Heart left ventricle (tissue), 16 donors: ENCODE data around the gene SLC22A9. TPM values are rescaled to one million over a fixed set of nuclear protein-coding genes. Genes with fewer than 3 reads are reported as not detected.
"Not testable (repeated sequence)": the region's sequence is repeated elsewhere in the genome, so short reads cannot be mapped to it uniquely, and the experiment has no call there.

ENCODE experiments used
- ATAC-seq, 4 donors: fragments of 200-7000 bp; cut with Tn5 transposase; one replicate each; pipeline ENCODE4 v1.9.1; 2020 to 2022; ENCODE audit warnings: moderate library complexity in 4 of 4, mild to moderate bottlenecking in 3 of 4, moderate number of reproducible peaks in 1 of 4
- DNase-seq, 5 donors: peaks; one replicate each; pipeline ENCODE4 v3.0.0-alpha.2; 2020
- H3K27ac ChIP-seq, 12 donors: fragments of 200-600 bp; sonication (generic) in 4 of 12; one replicate each; pipeline versions ENCODE4 v1.5.0 to v1.8.0; 2016 to 2022; ENCODE audit warnings: mild to moderate bottlenecking in 2 of 12
- H3K27me3 ChIP-seq, 9 donors: fragments of 200-600 bp; sonication (generic) in 2 of 9; one replicate each; pipeline versions ENCODE4 v1.5.1 to v1.8.0; 2016 to 2022; ENCODE audit warnings: mild to moderate bottlenecking in 3 of 9
- H3K36me3 ChIP-seq, 9 donors: fragments of 200-600 bp; sonication (generic) in 2 of 9; one replicate each; pipeline versions ENCODE4 v1.5.0 to v1.8.0; 2018 to 2022; ENCODE audit warnings: mild to moderate bottlenecking in 2 of 9
- H3K4me1 ChIP-seq, 12 donors: fragments of 200-600 bp; sonication (generic) in 4 of 12; one replicate each; pipeline versions ENCODE4 v1.5.0 to v1.8.0; 2016 to 2022; ENCODE audit warnings: mild to moderate bottlenecking in 3 of 12
- H3K4me3 ChIP-seq, 12 donors: fragments of 200-600 bp; sonication (generic) in 4 of 12; one replicate each; pipeline versions ENCODE4 v1.5.0 to v1.8.0; 2017 to 2022; ENCODE audit warnings: mild to moderate bottlenecking in 9 of 12, moderate library complexity in 4 of 12
- H3K9me3 ChIP-seq, 12 donors: fragments of 200-600 bp; sonication (generic) in 4 of 12; one replicate each; pipeline versions ENCODE4 v1.5.0 to v1.8.0; 2016 to 2022; ENCODE audit warnings: mild to moderate bottlenecking in 1 of 12
- POLR2A ChIP-seq, 2 donors: fragments of 450-650 bp; IDR thresholded peaks; one replicate each; pipeline ENCODE4 v1.6.1; 2017; ENCODE audit warnings: antibody characterized with exemption in 2 of 2, mild to moderate bottlenecking in 2 of 2, moderate library complexity in 2 of 2
- WGBS, 4 donors: extraction: QIAGEN DNeasy Blood & Tissue Kit in 2 of 4; methylation state at CpG; one replicate each; pipeline versions ENCODE4 v1.1.5 to v1.1.7; 2013 to 2018; 5-methylcytosine and 5-hydroxymethylcytosine counted together
- intact Hi-C, 10 donors: fragments of 100-400 bp; cut with DNase I; formaldehyde crosslinking; loops; one replicate each; pipeline versions ENCODE4 v1.11.1 to v1.14.2; 2022
- long read RNA-seq, 3 donors: library from polyadenylated mRNA; unstranded; transcript quantifications; one replicate each; pipeline ENCODE4 v2.0.0, GENCODE V29; 2020 to 2021
- polyA plus RNA-seq, 2 donors: library from polyadenylated mRNA; stranded (reverse); fragments of 200-250 nt; gene quantifications; one replicate each; pipeline ENCODE4 v1.2.3, GENCODE V29; 2013
- total RNA-seq, 9 donors: library from RNA; depleted of rRNA in 2 of 9; stranded (reverse); fragments of >200 nt in 2 of 9; fragmentation: NEBNext Ultra II Directional in 3 of 9; extraction: Animal tissue kit (Norgen Biotek cat#: 25700) in 3 of 9; gene quantifications; one replicate each; pipeline versions ENCODE4 v1.1.0 to v1.2.4, GENCODE V29; 2016 to 2023
- TF ChIP-seq, protein P1 (sequence below), 12 donors: fragments of 200-600 bp; sonication (generic) in 4 of 12; IDR thresholded peaks; one replicate each; pipeline versions ENCODE4 v1.5.0 to v1.8.0; 2018 to 2022; ENCODE audit warnings: antibody characterized with exemption in 12 of 12, mild to moderate bottlenecking in 5 of 12
- donor health status: ischemic (EF 13 %, LVEDD 7.1; RV severe dilation, severe dysfunction).
- donor health status: healthy with polysubstance abuse.
- donor health status: DM: no; HTN: yes; CAD: no.
- donor health status: DM: no; HTN: no; CAD: no.
- donor health status: ischemic (EF 25% LVEDD 6.9; RV normal size, moderate dysfunction).
- donor health status: ischemic (EF 25% LVEDD 5.7; RV mildly dilated, moderate dysfunction).
- donor health status: healthy.
- donor health status: DM: yes; HTN: yes; CAD: no.
- donor health status: ischemic (EF 35%, LVEDD 5.7; RV mildly dilated, moderate dysfunction).
- donor health status: nonischemic (EF 11% LVEDD 7.7; RV severe dilation, severe dysfunction).
- donor health status: DM: yes; HTN: yes; CAD: no.
- donor health status: PGD.
- donor health status: ischemic (EF 29% LVEDD 5.4; RV normal size, mild dysfunction).
- donor health status: nonischemic (EF 23%, LVEDD 6.1; RV moderate dilation, normal function).

Gene SLC22A9
- total RNA-seq (not detected), polyA plus RNA-seq (not detected)
- long read RNA-seq, donor 1, result 0 reads
- long read RNA-seq, donor 2, result 0 reads
- long read RNA-seq, donor 3, result 0 reads

DNA sequence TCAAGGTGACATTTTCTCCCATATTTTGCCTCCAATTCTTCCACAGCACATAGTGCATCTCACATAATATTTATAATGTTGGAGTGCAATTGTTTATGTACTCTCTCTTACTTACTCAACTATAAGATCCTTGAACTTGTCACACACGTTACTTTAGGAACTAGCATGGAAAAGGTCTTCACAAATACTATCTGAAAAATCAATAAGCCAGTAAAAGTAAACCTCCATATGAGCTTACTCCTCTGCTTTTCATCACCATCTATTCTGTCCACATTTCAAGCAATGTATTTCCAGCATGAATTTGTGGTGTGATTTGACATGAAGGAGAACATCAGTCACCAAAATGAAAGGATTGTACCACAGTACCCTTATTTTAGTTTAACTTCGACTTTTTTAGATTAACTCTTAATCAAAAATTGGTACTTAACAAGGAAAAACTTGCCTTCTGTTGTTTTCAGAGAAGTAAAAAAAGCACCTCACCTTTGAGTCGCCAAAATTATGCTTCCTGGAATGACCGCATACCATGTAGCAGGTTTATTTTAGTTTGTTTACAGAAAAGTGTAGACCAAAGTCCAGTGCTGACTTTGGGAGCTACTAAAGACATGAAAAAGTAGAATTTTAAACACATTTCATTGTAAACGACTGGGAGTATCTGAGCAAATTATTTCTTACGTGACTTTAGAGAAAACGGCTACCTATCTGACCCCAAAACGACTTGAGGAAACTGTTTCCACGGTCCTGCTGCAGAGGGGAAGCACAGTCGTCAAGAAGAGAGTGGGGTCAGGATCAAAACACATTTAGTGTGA, at the start of gene SLC22A9:
Gene SLC22A9, plus strand, starts transcription at position 621 of the 806 bp plus-strand sequence. CDS start 272 bp downstream, outside the sequence.
- ATAC-seq, result no peak
- intact Hi-C loops, result no loop called here
- no peak for DNase-seq
- Histone ChIP-seq H3K9me3 (peaks cover 0 to 6% (median 0%) of the 10 kb centered on the region in 12 donors), H3K4me3 (no peak within 1 kb of the TSS), H3K36me3 (no peaks in the 10 kb centered on the region), H3K27ac (no peak within 1 kb of the TSS), H3K27me3 (peaks cover 0 to 7% (median 0%) of the 10 kb centered on the region in 9 donors), H3K4me1 (no peaks in the 10 kb centered on the region)
- WGBS, 4 donors, result 71 to 76% (median 74%) methylated on average over 10 of the region's 10 CpGs
- TF ChIP-seq, protein P1, sequence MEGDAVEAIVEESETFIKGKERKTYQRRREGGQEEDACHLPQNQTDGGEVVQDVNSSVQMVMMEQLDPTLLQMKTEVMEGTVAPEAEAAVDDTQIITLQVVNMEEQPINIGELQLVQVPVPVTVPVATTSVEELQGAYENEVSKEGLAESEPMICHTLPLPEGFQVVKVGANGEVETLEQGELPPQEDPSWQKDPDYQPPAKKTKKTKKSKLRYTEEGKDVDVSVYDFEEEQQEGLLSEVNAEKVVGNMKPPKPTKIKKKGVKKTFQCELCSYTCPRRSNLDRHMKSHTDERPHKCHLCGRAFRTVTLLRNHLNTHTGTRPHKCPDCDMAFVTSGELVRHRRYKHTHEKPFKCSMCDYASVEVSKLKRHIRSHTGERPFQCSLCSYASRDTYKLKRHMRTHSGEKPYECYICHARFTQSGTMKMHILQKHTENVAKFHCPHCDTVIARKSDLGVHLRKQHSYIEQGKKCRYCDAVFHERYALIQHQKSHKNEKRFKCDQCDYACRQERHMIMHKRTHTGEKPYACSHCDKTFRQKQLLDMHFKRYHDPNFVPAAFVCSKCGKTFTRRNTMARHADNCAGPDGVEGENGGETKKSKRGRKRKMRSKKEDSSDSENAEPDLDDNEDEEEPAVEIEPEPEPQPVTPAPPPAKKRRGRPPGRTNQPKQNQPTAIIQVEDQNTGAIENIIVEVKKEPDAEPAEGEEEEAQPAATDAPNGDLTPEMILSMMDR (IDR thresholded peaks at IDR 0.05), result no peak
- no peak for TF ChIP-seq POLR2A (IDR thresholded peaks at IDR 0.05)

DNA sequence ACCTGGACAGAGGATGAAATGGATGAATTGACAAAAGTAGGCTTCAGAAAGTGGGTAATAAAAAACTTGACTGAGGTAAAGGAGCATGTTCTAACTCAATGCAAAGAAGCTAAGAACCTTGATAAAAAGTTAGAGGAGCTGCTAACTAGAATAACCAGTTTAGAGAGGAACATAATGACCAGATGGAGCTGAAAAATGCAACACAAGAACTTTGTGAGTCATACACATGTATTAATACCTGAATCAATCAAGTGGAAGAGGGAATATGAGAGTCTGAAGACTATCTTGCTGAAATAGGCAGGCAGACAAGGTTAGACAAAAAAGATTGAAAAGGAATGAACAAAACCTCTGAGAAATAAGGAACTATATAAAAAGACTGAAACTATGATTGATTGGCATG, 47.9 kb upstream of the SLC22A9 start:
- H3K9me3 ChIP-seq, result peaks cover 0 to 46% (median 12%) of the 10 kb centered on the region in 12 donors
- H3K27me3 ChIP-seq, result no peaks in the 10 kb centered on the region
- ATAC-seq, result no peak
- no peak overlapping the region for H3K4me3 ChIP-seq
- no peak for DNase-seq
- intact Hi-C loops, result no loop called here
- no peak overlapping the region for H3K27ac ChIP-seq
- no peaks in the 10 kb centered on the region for H3K36me3 ChIP-seq
- no peaks in the 10 kb centered on the region for H3K4me1 ChIP-seq
- TF ChIP-seq, protein P1 (IDR thresholded peaks at IDR 0.05), result no peak
- no peak for TF ChIP-seq POLR2A (IDR thresholded peaks at IDR 0.05)

DNA sequence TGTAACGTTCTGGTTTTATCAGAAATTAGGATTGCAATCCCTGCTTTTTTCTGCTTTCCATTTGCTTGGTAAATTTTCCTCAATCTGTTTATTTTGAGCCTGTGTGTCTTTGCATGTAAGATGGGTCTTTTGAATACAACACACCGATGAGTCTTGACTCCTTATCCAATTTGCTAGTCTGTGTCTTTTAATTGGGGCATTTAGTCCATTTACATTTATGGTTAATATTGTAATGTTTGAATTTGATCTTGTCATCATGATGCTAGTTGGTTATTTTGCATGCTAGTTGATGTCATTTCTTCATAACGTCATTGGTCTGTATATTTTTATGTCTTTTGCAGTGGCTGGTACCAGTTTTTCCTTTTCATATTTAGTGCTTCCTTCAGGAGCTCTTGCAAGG, 34.5 kb upstream of the SLC22A9 start:
- DNase-seq, H3K27me3 ChIP-seq, H3K27ac ChIP-seq, H3K4me1 ChIP-seq, ATAC-seq, H3K4me3 ChIP-seq, H3K36me3 ChIP-seq, intact Hi-C loops: not testable (repeated sequence)
- H3K9me3 ChIP-seq, result peaks cover 0 to 28% (median 0%) of the 10 kb centered on the region in 12 donors
- 64 to 70% (median 66%) methylated on average over 3 of the region's 3 CpGs for WGBS, 4 donors

DNA sequence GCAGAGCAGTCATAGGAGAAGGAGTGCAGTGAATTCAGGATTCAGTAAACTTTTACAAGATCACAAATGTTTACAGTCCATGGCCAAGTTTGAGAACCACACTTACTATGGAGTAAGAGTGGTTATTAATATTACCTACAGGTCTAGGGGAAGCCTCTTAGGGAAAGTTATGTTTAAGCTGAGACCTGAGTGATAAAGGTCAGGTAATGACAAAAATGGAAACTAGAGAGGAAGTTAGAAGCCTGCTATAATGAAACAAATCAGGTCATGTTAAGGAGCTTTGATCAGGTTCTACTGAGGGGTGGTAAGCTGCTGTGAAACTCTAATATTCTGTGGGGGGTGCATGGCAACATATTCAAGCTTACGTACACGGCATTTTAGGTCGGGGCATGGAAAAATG, 32.5 kb upstream of the SLC22A9 start:
- Histone ChIP-seq H3K27ac (no peak overlapping the region), H3K4me1 (no peaks in the 10 kb centered on the region), H3K4me3 (no peak overlapping the region), H3K27me3 (no peaks in the 10 kb centered on the region), H3K9me3 (peaks cover 0 to 26% (median 0%) of the 10 kb centered on the region in 12 donors), H3K36me3 (no peaks in the 10 kb centered on the region)
- DNase-seq (no peak), ATAC-seq (no peak)
- TF ChIP-seq, protein P1 (IDR thresholded peaks at IDR 0.05), result no peak
- TF ChIP-seq POLR2A (IDR thresholded peaks at IDR 0.05), result no peak
- intact Hi-C loops, result no loop called here
- WGBS, 4 donors, result 89 to 96% (median 93%) methylated on average over 3 of the region's 3 CpGs
